GM19328 (cell line): Measurements from ENCODE around the gene NADK.
"Not testable (repeated sequence)": the region's sequence is repeated elsewhere in the genome, so short reads cannot be mapped to it uniquely, and the experiment has no call there.

Experiments
- ATAC-seq: cut with Tn5 transposase; IDR thresholded peaks from one replicate; pipeline ENCODE4 v1.9.1; 2021; ENCODE audit warnings: mild to moderate bottlenecking, moderate library complexity; ENCODE audit not compliant: unreplicated experiment

Gene NADK

DNA sequence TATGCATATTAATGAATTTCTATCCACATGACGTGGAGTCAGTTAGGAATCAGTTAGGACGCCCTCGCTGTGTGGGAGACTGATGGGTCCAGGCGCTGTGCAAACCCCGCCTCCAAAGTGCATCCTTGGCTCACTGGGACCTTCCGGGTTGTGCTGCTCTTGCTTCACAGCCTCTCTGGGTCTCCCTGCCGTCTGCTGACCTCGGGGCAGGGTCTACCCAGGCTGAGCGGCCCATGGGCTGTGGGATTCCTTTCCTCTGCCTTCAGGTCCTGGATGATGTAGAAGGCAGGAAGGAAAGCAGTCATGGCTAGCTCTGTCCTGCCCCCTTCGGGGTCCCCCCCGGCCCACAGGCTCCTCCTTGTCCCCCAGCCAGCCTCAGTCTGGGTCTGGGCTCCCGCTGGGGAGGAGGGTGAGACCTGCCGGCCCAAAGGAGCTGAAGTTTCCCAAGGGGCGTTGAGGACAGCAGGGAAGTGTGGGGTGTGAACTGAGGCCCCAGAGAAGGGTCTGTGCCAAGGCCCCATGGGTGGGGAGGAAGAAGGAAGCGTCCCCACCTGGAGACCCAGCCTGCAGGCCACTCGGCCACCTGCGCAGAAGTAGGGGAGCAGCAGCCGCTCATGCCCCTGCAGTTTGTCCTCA is 29.5 kb downstream of the NADK start:
- no peak for ATAC-seq

DNA sequence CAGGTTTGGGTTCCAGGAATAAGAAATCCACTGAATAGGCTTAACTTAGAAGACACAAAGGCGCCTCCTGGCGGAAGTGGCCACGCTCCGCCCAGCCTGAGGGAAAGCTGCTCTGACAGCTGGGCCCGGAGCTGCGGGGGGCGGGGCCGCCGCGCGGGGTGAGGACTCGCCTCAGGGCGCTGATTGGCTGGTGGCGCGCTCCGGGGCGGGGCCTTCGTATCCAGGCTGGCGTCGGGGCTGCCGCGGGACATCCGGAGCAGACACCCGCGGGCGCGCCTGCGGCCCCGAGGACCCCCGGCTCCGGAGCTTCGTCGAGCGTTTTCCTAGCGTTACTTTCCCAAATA is 31.7 kb downstream of the NADK start:
- ATAC-seq, result peak; percentile 76

DNA sequence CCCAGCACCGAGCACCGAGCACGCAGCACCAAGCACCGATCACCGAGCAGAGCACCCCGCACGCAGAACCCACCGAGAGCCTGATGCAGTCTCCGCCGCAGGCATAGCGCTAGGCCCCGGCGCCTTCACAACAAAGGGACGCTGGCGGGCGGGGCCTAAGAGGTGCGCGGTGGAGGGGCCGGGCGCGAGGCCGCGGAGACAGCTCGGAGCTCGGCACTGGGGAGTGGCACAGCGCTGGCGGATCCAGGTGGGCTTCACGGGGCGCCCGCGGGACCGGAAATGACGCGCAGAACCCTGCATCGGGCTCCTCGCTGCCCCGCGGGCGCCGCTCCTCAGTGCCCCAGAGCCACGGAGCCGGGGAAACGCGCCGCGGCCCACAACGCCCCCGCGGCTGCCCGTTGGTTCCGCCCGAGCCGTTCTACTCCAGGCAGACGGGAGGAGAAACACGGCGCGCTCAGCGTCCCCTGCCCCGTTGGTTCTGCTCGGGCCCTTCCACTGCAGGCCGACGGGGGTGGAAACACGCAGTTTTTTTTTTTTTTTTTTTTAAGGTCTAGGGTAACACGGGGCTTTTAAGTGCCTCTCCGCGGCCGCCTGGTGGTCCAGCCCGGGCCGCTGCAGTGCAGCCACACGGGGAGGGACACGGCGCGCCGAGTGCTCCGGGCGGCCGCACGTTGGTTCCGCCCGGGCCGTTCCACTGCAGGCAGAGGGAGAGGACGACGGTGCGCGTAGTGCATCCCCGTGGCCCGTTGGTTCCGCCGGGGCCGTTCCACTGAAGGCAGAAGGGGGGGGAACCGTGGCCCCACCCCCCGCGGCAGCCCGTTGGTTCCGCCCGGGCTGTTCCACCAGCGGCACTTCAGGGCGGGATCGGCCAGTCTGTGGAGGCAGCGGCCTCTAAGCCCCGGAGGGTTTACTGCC is 32.4 kb downstream of the NADK start:
- peak; percentile 60 for ATAC-seq

DNA sequence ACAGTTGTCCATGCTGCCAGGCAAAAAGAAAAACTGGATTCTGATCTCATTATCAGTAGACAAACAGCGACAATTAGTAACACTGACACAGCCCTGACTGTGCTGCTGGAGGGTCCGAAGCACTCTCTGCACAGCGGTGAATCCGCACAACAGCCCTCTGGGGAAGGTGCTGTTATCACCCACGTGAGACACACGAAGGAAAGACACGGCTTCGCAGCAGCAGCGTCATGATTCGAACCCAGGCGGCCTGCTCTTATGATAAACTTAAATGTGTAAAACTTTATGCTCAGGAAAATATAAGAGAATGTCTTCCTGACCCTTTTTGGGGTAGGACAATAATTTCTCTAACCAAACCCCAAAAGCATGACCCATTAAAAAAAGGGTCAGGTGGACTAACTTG is 35.7 kb downstream of the NADK start:
- ATAC-seq, result not testable (repeated sequence)

DNA sequence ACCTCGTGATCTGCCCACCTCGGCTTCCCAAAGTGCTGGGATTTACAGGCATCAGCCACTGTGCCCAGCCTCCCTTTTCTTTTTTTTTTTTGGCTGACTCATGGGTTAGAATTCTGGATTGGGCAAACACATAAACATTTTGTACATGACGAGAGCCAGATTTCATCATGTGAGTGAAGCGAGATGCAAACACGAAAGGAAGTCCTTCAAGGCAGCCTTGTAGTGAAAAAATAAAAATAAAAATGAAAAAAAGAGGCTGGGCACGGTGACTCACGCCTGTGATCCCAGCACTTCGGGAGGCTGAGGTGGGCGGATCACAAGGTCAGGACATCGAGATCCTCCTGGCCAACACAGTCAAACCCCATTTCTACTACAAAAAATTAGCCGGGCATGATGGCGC is 37.3 kb downstream of the NADK start:
- not testable (repeated sequence) for ATAC-seq

DNA sequence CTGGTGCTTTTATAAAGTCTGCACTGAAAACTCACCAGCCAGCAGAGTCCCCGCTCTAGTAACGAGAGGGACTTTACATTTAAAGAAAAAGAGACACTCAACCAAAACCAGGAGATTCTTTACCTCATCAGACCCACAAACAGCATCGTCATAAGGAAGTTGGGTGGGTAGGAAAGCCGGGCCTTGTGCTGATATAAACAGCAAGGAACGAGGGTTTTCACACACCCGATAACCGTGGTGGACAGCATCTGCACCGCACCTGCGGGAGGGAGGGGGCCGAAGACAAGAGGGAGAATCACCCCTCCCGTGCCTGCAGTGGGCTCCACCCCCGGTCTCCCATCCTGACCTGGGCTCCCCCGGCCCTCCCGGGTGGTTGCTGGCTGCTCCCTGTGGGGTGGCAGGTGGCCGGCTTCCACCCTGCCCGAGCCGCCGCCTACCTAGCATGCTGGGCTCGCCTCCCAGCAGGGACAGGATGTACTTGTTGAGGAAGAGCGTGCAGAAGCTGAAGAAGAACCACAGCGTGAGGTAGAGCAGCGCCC is 39.4 kb downstream of the NADK start:
- ATAC-seq, result not testable (repeated sequence)

DNA sequence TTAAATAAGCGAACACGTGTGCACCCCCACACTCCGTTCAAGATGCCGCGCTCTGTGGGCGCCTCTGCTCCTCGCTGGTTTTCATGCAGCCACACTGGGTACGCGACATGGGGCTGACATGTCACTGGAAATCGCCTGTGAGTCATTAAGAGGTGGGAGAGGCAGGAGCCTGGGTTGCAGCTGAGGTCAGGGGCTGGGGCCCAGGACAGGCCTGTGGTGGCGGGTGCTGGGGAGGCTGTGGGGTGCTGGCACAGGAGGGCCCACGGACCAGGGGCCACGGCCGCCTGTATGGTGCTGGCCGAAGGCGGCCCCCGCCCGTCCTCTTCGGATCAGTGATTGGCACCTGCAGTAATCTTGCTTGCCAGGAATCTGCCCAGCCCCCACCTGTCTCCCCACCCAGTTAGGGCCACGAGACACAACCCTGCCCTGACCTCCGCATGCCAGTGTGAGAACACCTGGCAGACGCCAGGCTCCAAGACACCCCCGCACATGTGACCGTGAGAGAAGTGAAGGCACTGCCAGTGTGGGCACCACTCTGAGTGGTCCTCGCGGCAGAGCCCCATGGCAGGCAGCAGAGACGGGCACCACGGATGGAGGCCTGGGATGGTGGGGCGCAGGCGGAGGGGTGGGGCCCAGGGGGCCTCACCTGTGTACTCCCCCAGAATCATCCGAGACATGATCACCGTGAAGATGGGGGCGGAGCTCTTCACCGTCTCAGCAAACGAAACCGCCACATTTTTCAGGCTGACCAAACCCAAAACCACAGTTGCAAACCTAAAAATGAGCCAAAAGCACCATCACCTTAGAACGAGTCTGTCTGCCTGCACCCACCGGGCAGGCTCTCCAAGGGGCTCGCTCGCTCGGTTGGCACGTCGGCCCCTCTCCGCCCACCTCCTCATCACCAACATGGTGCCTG is 40.3 kb downstream of the NADK start:
- not testable (repeated sequence) for ATAC-seq

DNA sequence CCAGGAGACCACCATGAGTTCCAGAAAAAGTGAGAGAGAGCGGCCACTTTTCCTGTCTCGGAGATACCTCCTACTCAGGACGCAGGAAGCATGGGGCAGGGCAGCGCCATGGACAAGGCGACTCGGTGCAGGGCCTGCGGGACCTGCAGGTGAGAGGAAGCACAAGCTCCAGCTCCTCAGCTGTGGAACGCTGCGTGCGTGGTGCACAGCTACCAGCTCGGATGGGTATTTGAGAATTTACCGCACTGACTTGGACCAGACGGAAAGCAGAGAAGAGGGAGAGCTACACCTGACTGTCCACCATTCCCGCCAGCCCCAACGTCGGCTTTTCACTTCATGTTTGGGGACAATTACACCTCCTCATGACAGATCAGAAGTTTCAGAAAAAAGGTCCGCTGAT is 45.9 kb downstream of the NADK start:
- ATAC-seq, result no peak

DNA sequence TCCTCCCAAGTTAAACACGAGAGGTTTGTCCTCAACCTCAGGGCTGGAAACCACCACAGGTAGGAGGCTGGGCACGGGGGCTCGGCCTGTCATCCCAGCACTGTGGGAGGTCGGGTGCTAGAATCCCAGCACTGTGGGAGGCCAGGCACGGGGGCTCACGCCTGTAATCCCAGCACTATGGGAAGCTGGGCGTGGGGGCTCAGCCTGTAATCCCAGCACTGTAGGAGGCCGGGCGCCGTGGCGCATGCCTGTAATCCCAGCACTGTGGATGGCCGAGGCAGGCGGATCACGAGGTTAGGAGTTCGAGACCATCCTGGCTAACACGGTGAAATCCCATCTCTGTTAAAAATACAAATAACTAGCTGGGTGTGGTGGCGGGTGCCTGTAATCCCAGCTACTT is 47.4 kb downstream of the NADK start:
- no peak for ATAC-seq

DNA sequence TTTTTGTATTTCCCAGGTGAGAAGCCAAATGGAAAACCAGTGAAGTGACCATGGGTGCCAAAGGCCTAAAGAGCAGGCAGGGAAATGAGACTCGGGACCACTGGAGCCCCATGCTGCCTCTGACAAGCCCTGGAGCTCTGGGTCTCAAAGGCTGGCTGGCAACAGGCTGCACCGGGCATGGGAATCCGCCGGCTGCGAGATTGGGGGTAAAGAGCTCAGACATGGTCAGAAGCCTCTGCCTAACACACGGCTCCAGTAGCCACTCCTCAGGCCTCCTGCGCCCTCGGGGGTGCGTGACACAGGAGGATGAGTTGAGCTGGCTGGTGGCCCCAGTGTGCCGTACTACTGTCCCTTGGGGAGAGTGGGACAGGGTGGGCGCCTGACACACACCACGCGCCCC is 48.0 kb downstream of the NADK start:
- not testable (repeated sequence) for ATAC-seq

DNA sequence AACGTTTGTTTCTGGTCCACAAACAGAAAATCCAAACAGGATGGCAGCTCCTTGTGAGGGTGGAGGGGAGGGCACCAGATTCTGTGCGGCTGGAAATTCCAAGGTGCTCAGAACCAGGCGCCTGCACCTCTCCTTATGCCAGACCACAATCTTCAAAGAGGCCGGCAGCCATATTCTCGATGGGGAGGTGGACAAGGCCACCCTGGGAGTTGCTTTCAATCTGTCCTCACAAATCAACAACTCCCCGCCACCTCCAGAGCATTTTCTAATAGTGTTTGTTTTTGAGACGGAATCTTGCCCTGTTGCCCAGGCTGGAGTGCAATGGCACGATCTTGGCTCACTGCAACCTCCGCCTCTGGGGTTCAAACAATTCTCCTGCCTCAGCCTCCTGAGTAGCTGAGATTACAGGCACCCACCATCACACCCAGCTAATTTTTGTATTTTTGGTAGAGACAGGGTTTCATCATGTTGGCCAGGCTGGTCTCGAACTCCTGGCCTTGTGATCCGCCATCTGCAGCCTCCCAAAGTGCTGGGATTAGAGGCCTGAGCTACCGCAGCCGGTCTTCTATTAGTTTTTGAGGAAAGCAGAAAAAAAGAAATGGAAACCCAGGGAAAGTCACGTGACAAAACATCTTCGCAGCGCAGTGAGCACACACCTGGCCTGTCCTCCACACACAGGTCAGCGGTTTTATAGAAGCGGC is 49.0 kb downstream of the NADK start:
- ATAC-seq, result not testable (repeated sequence)

DNA sequence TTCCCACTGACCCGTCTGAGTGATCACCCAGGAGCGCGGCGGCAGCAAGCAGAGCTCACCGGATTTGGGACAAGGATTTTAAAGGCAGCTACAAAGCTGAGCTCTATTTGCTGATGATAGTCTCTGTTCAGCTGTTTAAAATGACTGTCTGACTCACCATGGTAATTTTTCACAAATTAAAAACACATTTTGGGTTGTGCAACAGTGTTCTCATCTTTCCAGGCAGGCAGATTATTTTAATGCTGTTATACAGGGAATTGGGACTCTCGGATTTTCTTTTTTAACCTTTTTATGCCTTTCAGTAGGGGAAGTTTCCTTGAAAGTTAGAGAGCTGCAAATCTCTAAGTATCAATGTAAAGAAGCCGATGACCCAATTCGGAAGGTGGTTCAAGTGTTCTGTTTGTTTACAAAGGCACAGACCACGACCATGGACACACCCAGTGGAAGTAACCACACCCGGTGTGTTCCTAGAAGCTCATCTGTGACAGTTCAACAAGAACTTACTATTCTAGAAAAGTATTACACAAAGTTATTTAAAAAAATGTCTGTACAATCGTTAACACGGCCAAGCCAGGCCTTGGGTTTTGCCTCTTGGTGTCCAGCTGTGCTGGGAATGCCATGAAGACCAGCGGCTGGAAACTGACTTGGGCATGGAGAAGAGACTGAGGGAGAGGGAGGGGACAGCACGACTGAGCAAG is 49.8 kb downstream of the NADK start:
- not testable (repeated sequence) for ATAC-seq

DNA sequence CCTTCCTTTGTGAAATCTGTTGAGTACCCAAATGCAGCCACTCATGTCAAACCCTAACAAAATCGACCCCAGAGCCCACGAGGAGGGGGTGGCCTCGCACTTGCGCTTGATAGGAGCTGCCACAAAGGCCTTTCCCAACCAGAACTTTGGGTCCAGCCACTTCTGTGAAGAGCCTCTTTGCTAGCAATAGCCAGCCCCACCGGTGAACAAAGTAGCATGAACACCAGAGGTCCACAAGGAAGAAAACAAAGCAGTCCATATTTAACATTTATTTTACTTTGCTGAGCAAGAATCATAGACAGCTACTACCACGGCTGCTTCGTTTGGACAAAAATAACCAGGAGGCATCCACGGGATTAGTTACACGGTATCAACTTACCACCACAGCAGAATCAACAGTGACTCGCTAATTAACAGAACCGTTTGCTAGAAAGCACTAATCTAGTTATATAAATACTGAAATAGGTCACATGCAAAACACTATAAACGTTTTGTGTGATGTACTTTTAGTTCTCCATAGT is 51.1 kb downstream of the NADK start:
- ATAC-seq, result not testable (repeated sequence)

DNA sequence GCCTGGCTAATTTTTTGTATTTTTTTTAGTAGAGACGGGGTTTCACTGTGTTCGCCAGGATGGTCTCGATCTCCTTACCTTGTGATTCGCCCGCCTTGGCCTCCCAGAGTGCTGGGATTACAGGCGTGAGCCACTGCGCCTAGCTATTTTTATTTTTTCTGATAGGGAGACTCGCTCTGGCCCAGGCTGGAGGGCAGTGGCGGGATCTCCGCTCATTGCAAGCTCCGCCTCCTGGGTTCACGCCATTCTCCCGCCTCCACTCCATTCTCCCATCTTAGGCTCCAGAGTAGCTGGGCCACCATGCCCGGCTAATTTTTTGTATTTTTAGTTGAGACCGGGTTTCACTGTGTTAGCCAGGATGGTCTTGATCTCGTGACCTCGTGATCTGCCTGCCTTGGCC is 52.2 kb downstream of the NADK start:
- not testable (repeated sequence) for ATAC-seq

DNA sequence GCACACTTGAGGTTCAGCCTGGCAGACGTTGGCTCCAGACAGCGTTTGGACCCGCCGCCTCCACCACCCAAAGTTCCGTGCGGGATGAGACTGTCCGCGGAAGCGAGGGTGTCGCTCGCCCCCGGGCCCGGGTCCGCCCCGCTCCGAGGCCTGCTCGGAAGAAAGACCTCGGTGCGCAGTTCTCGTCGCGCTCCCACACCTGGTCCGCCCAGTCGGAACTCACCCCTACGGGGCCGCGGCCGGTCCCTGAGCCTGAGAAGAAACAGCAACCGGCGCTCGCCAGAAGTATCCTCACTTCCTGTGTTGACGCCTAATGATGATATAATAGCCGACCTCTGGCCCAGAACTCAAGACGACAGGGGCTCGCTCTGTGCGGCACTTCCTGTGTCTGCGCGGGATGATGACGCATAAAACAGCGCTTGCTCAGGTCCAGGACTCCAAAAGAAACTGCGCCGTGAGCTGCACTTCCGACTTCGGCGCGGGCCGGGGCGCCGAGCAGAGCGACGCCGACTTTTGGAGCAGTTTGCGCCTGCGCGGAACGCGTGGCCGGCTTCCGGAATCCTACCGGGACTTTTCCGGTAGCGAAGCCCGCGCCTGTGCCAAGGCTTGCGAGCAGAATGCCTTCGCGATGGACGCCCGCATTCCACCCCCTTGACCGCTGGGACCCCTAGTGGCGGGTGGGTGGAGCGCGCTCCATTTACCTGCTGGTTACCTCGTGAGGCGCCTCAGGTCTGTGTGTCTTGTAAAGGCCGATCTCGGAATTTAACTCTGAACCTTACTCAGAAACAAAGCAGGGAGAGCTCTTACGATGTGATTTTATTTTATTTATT is 54.0 kb downstream of the NADK start, which contains the start of gene CDK11A:
Gene CDK11A, minus strand, starts transcription at position 323 of the 830 bp plus-strand sequence. CDS start 1,539 bp downstream, outside the sequence.
- ATAC-seq, result peak; percentile 95

DNA sequence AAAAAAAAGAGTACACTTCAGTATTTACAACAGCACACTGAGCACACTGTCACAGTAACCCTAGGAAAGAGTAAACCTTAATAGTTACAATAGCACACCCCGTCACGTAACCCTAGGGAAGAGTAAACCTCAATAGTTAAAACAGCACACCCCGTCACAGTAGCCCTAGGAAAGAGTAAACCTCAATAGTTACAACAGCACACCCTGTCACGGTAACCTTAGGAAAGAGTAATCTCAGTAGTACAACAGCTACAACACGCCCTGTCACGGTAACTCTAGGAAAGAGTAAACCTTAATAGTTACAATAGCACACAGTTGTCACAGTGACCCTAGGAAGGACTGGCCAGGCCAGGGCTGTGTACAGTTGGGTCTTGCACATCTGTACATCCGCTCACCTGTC is 57.1 kb downstream of the NADK start:
- ATAC-seq, result no peak

DNA sequence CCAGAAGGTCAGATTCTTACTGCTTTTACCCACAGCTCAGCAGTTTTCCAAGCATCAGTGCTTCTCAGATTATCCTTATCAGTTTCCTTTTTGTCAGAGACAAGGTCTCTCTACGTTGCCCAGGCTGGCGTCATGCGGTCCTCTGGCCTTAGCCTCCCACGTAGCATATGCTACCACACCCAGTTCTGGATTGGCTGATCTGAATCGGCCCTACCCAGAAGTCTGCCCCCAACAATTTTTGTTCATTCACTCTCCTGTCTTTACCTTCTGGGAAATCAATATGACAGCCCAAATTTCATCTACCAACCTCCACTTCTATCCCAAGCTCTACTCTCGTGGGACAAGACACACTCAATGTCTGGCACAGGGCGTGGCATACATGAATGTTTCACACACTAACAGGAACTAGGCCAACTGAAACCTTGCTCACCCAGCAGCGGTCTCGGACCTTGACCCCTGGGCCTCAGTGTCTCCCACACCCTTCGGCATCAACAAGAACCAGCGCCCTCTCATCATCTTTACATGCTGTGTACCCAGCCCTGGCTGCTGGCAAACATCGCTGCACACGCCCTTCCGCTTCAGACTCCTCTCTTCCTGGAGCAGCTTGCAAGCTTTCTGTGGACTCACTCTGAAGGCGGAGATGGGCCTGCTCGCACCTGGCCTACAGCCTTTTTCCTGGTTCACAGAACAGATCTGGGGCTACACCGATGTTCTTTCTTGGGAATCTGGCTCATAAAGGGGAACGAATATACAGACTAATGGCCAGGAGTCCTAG is 63.0 kb downstream of the NADK start:
- ATAC-seq, result not testable (repeated sequence)

DNA sequence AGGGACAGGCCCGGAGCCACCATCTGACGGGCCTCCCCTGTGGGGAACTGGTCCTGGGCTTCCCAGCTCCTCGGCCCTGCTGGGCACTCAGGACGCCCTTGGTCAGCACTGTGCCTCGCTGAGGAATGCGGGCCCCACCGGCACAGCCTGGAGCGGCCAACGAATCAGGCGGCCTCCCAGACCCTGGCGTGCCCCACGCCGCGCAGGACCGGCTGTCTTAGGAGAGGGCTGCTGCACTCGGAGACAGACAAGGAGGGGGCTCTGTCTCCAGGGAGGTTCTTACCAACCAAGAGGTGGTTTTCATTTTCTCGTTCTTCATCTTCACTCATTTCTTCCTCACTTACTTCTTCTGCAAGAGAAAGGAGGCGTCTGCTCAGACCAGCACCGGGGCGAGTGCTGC is 70.4 kb downstream of the NADK start:
- not testable (repeated sequence) for ATAC-seq
